ENCODE measurements around the gene MMAB.

Gene MMAB

DNA sequence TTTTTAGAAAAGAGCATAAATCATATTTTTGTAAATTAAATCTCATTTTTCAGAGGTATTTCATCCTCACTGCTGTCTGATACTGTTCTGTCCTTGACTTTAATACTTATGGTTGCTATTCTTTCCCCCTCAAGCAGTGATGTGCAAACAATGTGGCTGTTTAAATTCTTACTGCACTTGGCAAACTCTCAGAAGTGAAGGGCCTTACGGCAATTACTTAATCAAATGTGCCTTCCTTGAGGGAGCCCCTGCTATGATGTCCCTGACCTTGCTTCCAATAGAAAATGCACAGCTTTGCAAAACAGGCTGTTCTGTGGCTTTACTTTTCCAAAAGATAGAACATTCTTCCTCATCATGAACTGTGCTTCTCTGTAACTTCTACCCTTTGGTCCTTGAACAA is 60.7 kb downstream of the MMAB start:
- no peak for DNase-seq (ENCODE audit: low read depth)

DNA sequence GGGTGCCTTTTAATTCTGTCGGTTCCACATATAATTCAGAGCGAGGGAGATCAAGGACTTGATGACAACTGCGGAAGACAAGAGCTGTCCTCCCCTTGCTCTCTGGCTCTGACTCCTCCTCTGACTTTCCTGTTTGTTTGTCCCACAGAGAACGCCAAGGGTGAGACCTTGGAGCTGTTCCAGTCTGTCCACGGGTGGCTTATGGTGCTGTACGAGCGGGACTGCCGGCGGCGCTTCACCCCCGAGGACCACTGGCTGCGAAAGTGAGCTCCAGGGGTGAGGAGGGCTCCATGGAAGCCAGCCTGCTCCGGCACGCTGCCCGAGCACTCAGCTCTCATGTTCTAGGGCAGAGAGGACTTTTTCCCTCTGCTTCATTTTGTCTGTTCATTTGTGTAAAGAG is 63.1 kb downstream of the MMAB start:
- DNase-seq (ENCODE audit: low read depth): no peak

DNA sequence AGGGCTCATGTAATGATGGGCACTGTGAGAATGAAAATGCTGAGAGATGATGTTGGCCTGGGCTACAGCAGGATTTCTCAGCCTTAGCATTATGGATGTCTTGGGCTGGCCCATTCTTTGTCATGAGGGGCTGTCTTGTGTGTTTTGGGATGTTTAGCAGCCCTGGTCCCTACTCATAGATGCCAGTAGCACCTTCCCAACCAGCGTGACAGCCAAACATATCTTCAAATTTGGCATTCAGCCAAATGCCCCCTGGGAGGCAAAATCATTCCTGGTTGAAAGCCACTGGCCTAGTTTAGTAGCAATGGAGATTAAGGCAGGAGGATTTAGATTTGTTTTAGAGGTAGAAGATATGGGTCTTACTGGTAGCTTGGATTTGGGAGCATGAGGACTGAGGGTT is 69.2 kb downstream of the MMAB start:
- DNase-seq (ENCODE audit: low read depth): no peak
